Measurements from ENCODE around the gene SOX5.

The SOX5 gene

GRCh38 chr12:23581913-23582312 lies 367.6 kb downstream of the SOX5 start:
- DNase-seq, result no peak

- no peak for DNase-seq
These were observed 370.2 kb downstream of the SOX5 start for GRCh38 chr12:23579257-23579656.

- DNase-seq, result no peak
These were observed 373.1 kb downstream of the SOX5 start for GRCh38 chr12:23576372-23576771.

- no peak for DNase-seq
These were observed 380.1 kb downstream of the SOX5 start for GRCh38 chr12:23569356-23569755.

- DNase-seq, result no peak
These were observed 383.3 kb downstream of the SOX5 start for GRCh38 chr12:23566133-23566532.

- DNase-seq, result no peak
These were observed 384.9 kb downstream of the SOX5 start for GRCh38 chr12:23564451-23565152.

GRCh38 chr12:23561364-23562345 lies 387.8 kb downstream of the SOX5 start:
- DNase-seq, result no peak

- no peak for DNase-seq
These were observed 388.9 kb downstream of the SOX5 start for GRCh38 chr12:23560611-23561010.

- no peak for DNase-seq
These were observed 390.2 kb downstream of the SOX5 start for GRCh38 chr12:23559268-23559753.

GRCh38 chr12:23556661-23557060 lies 392.8 kb downstream of the SOX5 start:
- DNase-seq, result no peak

GRCh38 chr12:23555825-23556207 lies 393.7 kb downstream of the SOX5 start:
- no peak for DNase-seq

- no peak for DNase-seq
These were observed 394.2 kb downstream of the SOX5 start for GRCh38 chr12:23555180-23555824.

GRCh38 chr12:23552417-23552816 lies 397.1 kb downstream of the SOX5 start:
- DNase-seq, result no peak

- no peak for DNase-seq
These were observed 398.7 kb downstream of the SOX5 start for GRCh38 chr12:23550753-23551152.

GRCh38 chr12:23548742-23549141 lies 400.7 kb downstream of the SOX5 start:
- no peak for DNase-seq

GRCh38 chr12:23546756-23547155 lies 402.7 kb downstream of the SOX5 start:
- DNase-seq, result no peak

GRCh38 chr12:23543767-23544166 lies 405.7 kb downstream of the SOX5 start:
- DNase-seq, result no peak

- DNase-seq, result no peak
These were observed 407.3 kb downstream of the SOX5 start for GRCh38 chr12:23542187-23542586.

GRCh38 chr12:23540572-23540971 lies 408.9 kb downstream of the SOX5 start:
- no peak for DNase-seq

- peak in 1 of 2 donors; percentile 28 for DNase-seq
These were observed 413.2 kb downstream of the SOX5 start for GRCh38 chr12:23536293-23536692.

GRCh38 chr12:23535441-23535840 lies 414.0 kb downstream of the SOX5 start:
- no peak for DNase-seq

- DNase-seq, result no peak
These were observed 415.3 kb downstream of the SOX5 start for GRCh38 chr12:23534196-23534595.

- no peak for DNase-seq
These were observed 415.8 kb downstream of the SOX5 start for GRCh38 chr12:23533699-23534098.

Data from CD4-positive, alpha-beta T cell treated with Interferon alpha-2 for 1 hour (primary cell).